ENCODE results near the gene CD276.

DNA sequence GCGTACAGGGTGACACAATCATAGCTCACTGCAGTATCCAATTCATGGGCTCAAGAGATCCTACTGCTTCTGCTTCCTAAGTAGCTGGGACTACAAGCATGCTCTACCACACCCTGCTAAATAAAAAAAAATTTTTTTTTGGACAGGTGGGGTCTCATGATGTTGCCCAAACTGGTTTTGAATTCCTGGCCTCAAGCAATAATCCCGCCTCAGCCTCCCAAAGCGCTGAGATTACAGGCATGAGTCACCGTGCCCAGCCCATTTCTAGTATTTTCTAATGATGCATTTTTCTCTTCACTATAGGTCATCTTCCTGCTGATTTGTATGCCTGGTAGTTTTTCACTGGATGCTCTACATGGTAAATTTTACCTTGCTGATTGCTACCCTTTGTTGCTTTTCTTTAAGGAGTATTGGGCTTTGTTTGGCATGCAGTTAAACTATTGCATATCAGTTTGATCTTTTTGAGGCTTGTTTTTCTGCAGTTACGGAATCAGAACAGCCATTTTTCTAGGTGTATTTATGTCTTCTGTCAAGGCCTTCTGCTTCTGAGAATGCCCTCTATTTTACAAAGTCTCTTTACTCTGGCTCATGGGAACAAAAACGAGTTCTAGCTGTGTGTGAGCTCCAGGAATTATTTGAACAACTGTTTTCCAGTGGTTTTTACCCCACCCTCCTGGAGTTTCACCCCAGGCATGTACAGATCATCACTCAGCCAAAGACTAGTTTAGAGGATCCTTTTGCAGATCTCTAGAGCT, 36.7 kb upstream of the CD276 start:
- TF ChIP-seq, protein P1, sequence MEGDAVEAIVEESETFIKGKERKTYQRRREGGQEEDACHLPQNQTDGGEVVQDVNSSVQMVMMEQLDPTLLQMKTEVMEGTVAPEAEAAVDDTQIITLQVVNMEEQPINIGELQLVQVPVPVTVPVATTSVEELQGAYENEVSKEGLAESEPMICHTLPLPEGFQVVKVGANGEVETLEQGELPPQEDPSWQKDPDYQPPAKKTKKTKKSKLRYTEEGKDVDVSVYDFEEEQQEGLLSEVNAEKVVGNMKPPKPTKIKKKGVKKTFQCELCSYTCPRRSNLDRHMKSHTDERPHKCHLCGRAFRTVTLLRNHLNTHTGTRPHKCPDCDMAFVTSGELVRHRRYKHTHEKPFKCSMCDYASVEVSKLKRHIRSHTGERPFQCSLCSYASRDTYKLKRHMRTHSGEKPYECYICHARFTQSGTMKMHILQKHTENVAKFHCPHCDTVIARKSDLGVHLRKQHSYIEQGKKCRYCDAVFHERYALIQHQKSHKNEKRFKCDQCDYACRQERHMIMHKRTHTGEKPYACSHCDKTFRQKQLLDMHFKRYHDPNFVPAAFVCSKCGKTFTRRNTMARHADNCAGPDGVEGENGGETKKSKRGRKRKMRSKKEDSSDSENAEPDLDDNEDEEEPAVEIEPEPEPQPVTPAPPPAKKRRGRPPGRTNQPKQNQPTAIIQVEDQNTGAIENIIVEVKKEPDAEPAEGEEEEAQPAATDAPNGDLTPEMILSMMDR (conservative IDR thresholded peaks at IDR 0.05) = no peak
- no peak for TF ChIP-seq ZFX (IDR thresholded peaks at IDR 0.05)

Measured in C4-2B (cell line).